HG02973 (cell line): Measurements from ENCODE around the gene CRYL1.

Source experiments
- ATAC-seq: cut with Tn5 transposase; IDR thresholded peaks from one replicate; pipeline ENCODE4 v1.9.1; 2021; ENCODE audit warnings: moderate library complexity; ENCODE audit not compliant: unreplicated experiment

CRYL1 gene

GRCh38 chr13:20402881-20403280 lies 122.8 kb downstream of the CRYL1 start:
- ATAC-seq: no peak

- ATAC-seq: no peak
Measured at GRCh38 chr13:20401931-20402856, 123.5 kb downstream of the CRYL1 start.

- ATAC-seq: no peak
Measured at GRCh38 chr13:20401531-20401930, 124.1 kb downstream of the CRYL1 start.

- no peak for ATAC-seq
Measured at GRCh38 chr13:20400774-20401173, 124.9 kb downstream of the CRYL1 start.

GRCh38 chr13:20399961-20400360 lies 125.7 kb downstream of the CRYL1 start:
- ATAC-seq: no peak

GRCh38 chr13:20399515-20399914 lies 126.1 kb downstream of the CRYL1 start:
- ATAC-seq: no peak

- ATAC-seq: no peak
Measured at GRCh38 chr13:20398459-20398858, 127.2 kb downstream of the CRYL1 start.

GRCh38 chr13:20397896-20398295 lies 127.8 kb downstream of the CRYL1 start:
- ATAC-seq: no peak

- ATAC-seq: no peak
Measured at GRCh38 chr13:20395061-20395916, 130.4 kb downstream of the CRYL1 start.

- no peak for ATAC-seq
Measured at GRCh38 chr13:20394506-20394905, 131.2 kb downstream of the CRYL1 start.

GRCh38 chr13:20394169-20394501 lies 131.5 kb downstream of the CRYL1 start:
- ATAC-seq: no peak

- no peak for ATAC-seq
Measured at GRCh38 chr13:20393273-20394168, 132.1 kb downstream of the CRYL1 start.

- ATAC-seq: no peak
Measured at GRCh38 chr13:20392530-20392929, 133.1 kb downstream of the CRYL1 start.

- no peak for ATAC-seq
Measured at GRCh38 chr13:20391597-20392452, 133.8 kb downstream of the CRYL1 start.

- no peak for ATAC-seq
Measured at GRCh38 chr13:20390526-20391175, 135.0 kb downstream of the CRYL1 start.

GRCh38 chr13:20389696-20390525 lies 135.7 kb downstream of the CRYL1 start:
- ATAC-seq: no peak

GRCh38 chr13:20388184-20388583 lies 137.5 kb downstream of the CRYL1 start:
- no peak for ATAC-seq

GRCh38 chr13:20387441-20387971 lies 138.2 kb downstream of the CRYL1 start:
- no peak for ATAC-seq
